ENCODE data around the gene IPMK. TPM values are rescaled to one million over a fixed set of nuclear protein-coding genes. Genes with fewer than 3 reads are reported as not detected.

Gene IPMK
- total and polyA plus RNA-seq, 8 donors = 4.7 to 8.1 (median 6.9) TPM

- no peak overlapping the region for H3K27ac ChIP-seq
- no peaks in the 10 kb centered on the region for H3K27me3 ChIP-seq
- H3K36me3 ChIP-seq = no peaks in the 10 kb centered on the region
- no peak overlapping the region for H3K4me3 ChIP-seq
- DNase-seq (no peak), ATAC-seq (no peak)
- H3K9me3 ChIP-seq = no peaks in the 10 kb centered on the region
- TF ChIP-seq CTCF (IDR thresholded peaks at IDR 0.05) = no peak
- intact Hi-C loops (cut with DNase I) = no loop called here
- no peaks in the 10 kb centered on the region for H3K4me1 ChIP-seq
Observed at GRCh38 chr10:58293989-58294388, 26.3 kb upstream of the IPMK start.

GRCh38 chr10:58291538-58292174, 24.0 kb upstream of the IPMK start:
- Histone ChIP-seq H3K27ac (no peak overlapping the region), H3K27me3 (no peaks in the 10 kb centered on the region), H3K9me3 (no peaks in the 10 kb centered on the region), H3K4me3 (no peak overlapping the region), H3K4me1 (no peaks in the 10 kb centered on the region), H3K36me3 (no peaks in the 10 kb centered on the region)
- intact Hi-C loops (cut with DNase I) = loop anchor here in 1 of 2 donors (2.0 kb wide), 1 partner anchor 113 kb away; no protein-coding TSS in a partner anchor
- ATAC-seq (peak; percentile 93), DNase-seq (peak in 1 of 4 donors; percentile 56)
- TF ChIP-seq CTCF (IDR thresholded peaks at IDR 0.05) = peak; percentile 52 to 65

- Histone ChIP-seq H3K36me3 (peaks cover 0 to 6% of the 10 kb centered on the region in 2 donors), H3K27ac (peak overlapping the region in 1 of 2 donors; percentile 67), H3K9me3 (no peaks in the 10 kb centered on the region), H3K27me3 (no peaks in the 10 kb centered on the region), H3K4me3 (no peak overlapping the region), H3K4me1 (peaks cover 0 to 28% of the 10 kb centered on the region in 2 donors)
- DNase-seq = no peak
- peak; percentile 62 for ATAC-seq
- intact Hi-C loops (cut with DNase I) = no loop called here
- TF ChIP-seq CTCF (IDR thresholded peaks at IDR 0.05) = no peak
Observed at GRCh38 chr10:58282615-58283014, 14.9 kb upstream of the IPMK start.

- H3K4me1 ChIP-seq = peaks cover 0 to 28% of the 10 kb centered on the region in 2 donors
- DNase-seq = no peak
- H3K4me3 ChIP-seq = no peak overlapping the region
- H3K27ac ChIP-seq = peak overlapping the region in 1 of 2 donors; percentile 20
- peaks cover 0 to 10% of the 10 kb centered on the region in 2 donors for H3K36me3 ChIP-seq
- no peaks in the 10 kb centered on the region for H3K9me3 ChIP-seq
- TF ChIP-seq CTCF (IDR thresholded peaks at IDR 0.05) = no peak
- peak; percentile 45 for ATAC-seq
- intact Hi-C loops (cut with DNase I) = no loop called here
- H3K27me3 ChIP-seq = no peaks in the 10 kb centered on the region
Observed at GRCh38 chr10:58281092-58281752, 13.5 kb upstream of the IPMK start.

GRCh38 chr10:58280477-58280876, 12.8 kb upstream of the IPMK start:
- Histone ChIP-seq H3K27ac (no peak overlapping the region), H3K4me1 (peaks cover 0 to 33% of the 10 kb centered on the region in 2 donors), H3K36me3 (peaks cover 0 to 10% of the 10 kb centered on the region in 2 donors), H3K9me3 (no peaks in the 10 kb centered on the region), H3K4me3 (no peak overlapping the region), H3K27me3 (no peaks in the 10 kb centered on the region)
- no peak for TF ChIP-seq CTCF (IDR thresholded peaks at IDR 0.05)
- intact Hi-C loops (cut with DNase I) = no loop called here
- DNase-seq (no peak), ATAC-seq (no peak)
